HUES64 (cell line): ENCODE measurements around the gene ACACA.

ENCODE experiments used
- H3K27ac ChIP-seq: 2 replicates; pipeline ENCODE4 v1.7.0; 2013; ENCODE audit warnings: low read depth, low read length, inconsistent platforms
- H3K27me3 ChIP-seq: 2 replicates; pipeline ENCODE4 v1.6.1; 2013; ENCODE audit warnings: mild to moderate bottlenecking, low read length; ENCODE audit not compliant: insufficient read depth
- H3K36me3 ChIP-seq: 2 replicates; pipeline ENCODE4 v1.6.1; 2013; ENCODE audit warnings: mild to moderate bottlenecking, low read length; ENCODE audit not compliant: insufficient read depth
- H3K4me1 ChIP-seq: 2 replicates; pipeline ENCODE4 v1.6.1; 2013; ENCODE audit warnings: mild to moderate bottlenecking, low read length, moderate library complexity; ENCODE audit not compliant: insufficient read depth
- H3K4me3 ChIP-seq: 2 replicates; pipeline ENCODE4 v1.5.1; 2013; ENCODE audit warnings: mild to moderate bottlenecking, low read length, moderate library complexity
- H3K9ac ChIP-seq: 2 replicates; pipeline ENCODE4 v1.6.1; 2013; ENCODE audit warnings: mild to moderate bottlenecking, low read depth, low read length
- H3K9me3 ChIP-seq: 2 replicates; pipeline ENCODE4 v1.6.1; 2013; ENCODE audit warnings: low read depth, low read length; ENCODE audit not compliant: insufficient read depth
- WGBS: fragments of 150-250, 120-280 bp; methylation state at CpG from one replicate; pipeline ENCODE4 v1.1.7; 2013; ENCODE audit warnings: missing lambda C conversion rate; 5-methylcytosine and 5-hydroxymethylcytosine counted together

The ACACA gene

DNA sequence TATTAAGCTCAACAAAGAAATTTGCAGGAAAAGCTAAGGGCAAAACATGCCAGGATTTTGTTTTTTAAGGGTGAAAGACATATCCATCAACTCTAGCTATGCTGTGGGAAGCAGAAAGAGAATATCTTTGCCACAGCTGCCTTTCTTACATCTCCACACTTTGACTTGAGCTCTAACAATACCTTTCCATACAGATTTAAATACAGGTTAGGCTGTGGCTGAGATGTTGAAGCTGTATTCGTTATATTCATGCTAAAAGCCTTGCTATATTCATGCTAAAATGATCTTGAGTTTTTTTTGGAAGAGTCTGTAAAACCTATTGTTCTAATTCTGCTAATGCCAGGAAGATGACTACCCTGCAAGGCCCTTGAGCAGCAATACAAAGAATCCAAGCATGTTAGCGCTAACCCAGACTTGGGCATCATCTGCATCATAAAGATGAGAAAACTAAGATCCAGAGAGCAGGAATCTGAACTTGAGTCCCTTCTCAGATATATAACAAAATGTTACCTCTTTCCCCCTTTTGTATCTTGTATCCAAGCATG, 235.7 kb downstream of the ACACA start:
- Histone ChIP-seq H3K27me3 (no peaks in the 10 kb centered on the region), H3K36me3 (peaks cover 22% of the 10 kb centered on the region), H3K9ac (peak overlapping the region; percentile 42), H3K9me3 (no peaks in the 10 kb centered on the region), H3K27ac (peak overlapping the region; percentile 91), H3K4me1 (peaks cover 58% of the 10 kb centered on the region), H3K4me3 (peak overlapping the region; percentile 1; the same call in 1 of the 2 replicates)
- whole genome bisulfite sequencing = 11% methylated on average over 2 of the region's 2 CpGs

DNA sequence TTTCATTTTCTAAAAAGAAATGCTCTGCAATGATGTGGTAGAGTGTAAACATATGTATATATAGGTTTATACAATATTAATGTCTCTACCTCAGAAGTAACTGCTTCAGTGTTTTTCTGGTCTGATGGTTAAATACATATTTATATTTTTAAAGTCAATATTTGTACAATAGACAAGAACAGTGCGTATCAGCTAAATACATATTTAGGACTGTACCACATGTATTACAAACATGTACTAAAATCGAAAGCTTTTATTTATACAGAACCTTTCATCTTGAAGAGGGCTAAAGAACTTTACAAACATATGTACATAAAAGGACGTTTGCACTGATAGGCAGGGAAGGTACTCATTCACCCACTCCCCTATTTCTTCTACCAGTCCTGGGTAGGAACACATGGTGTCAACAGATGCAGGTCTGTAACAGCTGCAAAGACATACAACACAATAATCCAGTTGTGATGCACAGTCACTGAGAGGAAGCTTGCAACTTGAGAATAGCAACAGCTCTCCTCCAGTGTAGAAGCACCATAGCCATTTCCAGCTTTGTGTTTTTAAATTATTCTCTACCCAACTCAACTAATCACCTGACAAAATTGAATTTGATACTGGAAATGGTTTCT, 237.8 kb downstream of the ACACA start:
- WGBS = 90% methylated on average over 3 of the region's 3 CpGs
- H3K27ac ChIP-seq = peak overlapping the region; percentile 24; the same call in 1 of the 2 replicates
- H3K4me1 ChIP-seq = peaks cover 59% of the 10 kb centered on the region
- no peak overlapping the region for H3K9ac ChIP-seq
- H3K4me3 ChIP-seq = no peak overlapping the region
- H3K9me3 ChIP-seq = no peaks in the 10 kb centered on the region
- no peaks in the 10 kb centered on the region for H3K27me3 ChIP-seq
- H3K36me3 ChIP-seq = peaks cover 20% of the 10 kb centered on the region

GRCh38 chr17:37167756-37168155, 238.9 kb downstream of the ACACA start:
- 100% methylated on average over 1 of the region's 1 CpG for WGBS
- H3K4me1 ChIP-seq = peaks cover 50% of the 10 kb centered on the region
- H3K9me3 ChIP-seq = no peaks in the 10 kb centered on the region
- H3K27ac ChIP-seq = no peak overlapping the region
- peaks cover 25% of the 10 kb centered on the region for H3K36me3 ChIP-seq
- no peak overlapping the region for H3K9ac ChIP-seq
- no peaks in the 10 kb centered on the region for H3K27me3 ChIP-seq
- no peak overlapping the region for H3K4me3 ChIP-seq

DNA sequence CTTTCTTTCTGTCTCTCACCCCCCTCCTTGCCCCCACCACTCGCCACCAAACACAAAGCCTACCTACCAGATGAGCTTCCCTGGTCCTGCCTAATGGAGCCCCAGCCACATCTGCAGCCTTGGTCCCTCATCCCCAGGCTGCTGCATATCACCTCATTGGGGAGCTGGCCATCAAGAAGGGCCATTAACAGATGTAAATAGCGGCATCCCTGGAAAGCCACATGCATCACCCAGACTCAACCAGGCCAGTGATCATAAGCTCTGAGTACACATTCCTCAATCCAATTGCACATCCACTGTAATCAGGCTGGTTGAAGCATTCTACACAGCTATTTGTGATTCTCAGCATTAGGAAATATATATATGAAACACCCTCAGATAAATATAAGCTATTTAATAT, 242.6 kb downstream of the ACACA start:
- Histone ChIP-seq H3K27me3 (no peaks in the 10 kb centered on the region), H3K9ac (no peak overlapping the region), H3K27ac (no peak overlapping the region), H3K36me3 (peaks cover 55% of the 10 kb centered on the region), H3K4me3 (no peak overlapping the region), H3K9me3 (no peaks in the 10 kb centered on the region), H3K4me1 (peaks cover 13% of the 10 kb centered on the region)
- 89% methylated on average over 2 of the region's 2 CpGs for WGBS

DNA sequence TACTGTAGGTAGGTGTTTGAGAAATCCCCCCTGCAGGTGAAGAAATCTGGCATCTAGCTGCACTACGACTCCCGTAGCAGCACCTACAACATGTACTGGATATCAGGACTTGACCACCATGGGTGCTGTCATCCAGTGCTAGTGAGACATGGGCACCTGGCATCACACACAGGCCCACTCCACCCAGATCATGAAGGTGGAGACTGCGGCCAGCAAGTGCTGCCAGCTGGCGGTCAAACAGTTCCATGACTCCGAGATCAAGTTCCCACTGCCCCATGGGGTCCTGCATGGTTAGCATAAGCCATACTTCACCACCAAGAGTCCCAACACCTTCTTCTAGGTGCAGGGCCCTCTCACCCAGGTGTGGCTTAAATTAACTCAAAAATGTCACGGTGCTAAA, 243.8 kb downstream of the ACACA start:
- H3K9me3 ChIP-seq = no peaks in the 10 kb centered on the region
- no peak overlapping the region for H3K9ac ChIP-seq
- H3K27ac ChIP-seq = no peak overlapping the region
- no peak overlapping the region for H3K4me3 ChIP-seq
- WGBS = 93% methylated on average over 6 of the region's 6 CpGs
- H3K36me3 ChIP-seq = peaks cover 57% of the 10 kb centered on the region
- no peaks in the 10 kb centered on the region for H3K27me3 ChIP-seq
- peaks cover 5% of the 10 kb centered on the region; the same call in 1 of the 2 replicates for H3K4me1 ChIP-seq

GRCh38 chr17:37160944-37161343, 245.7 kb downstream of the ACACA start:
- no peaks in the 10 kb centered on the region for H3K9me3 ChIP-seq
- no peaks in the 10 kb centered on the region for H3K27me3 ChIP-seq
- peaks cover 4% of the 10 kb centered on the region; the same call in 1 of the 2 replicates for H3K4me1 ChIP-seq
- no peak overlapping the region for H3K9ac ChIP-seq
- H3K27ac ChIP-seq = no peak overlapping the region
- H3K4me3 ChIP-seq = no peak overlapping the region
- peaks cover 69% of the 10 kb centered on the region for H3K36me3 ChIP-seq

DNA sequence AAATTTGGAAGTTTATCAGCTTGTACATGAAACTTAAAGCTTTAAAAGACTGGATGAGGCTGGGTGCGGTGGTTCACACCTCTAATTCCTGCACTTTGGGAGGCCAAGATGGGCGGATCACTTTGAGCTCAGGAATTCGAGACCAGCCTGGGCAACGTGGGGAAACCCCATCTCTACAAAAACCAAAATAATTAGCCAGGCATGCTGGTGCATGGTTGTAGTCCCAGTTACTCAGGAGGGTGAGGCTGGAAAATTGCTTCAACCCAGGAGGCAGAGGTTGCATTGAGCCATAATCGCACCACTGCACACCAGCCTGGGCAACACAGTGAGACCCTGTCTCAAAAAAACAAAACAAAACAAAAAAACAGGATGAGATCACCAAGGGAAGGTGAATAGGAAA, 248.3 kb downstream of the ACACA start:
- WGBS = 80% methylated on average over 5 of the region's 5 CpGs
- peaks cover 82% of the 10 kb centered on the region for H3K36me3 ChIP-seq
- H3K27me3 ChIP-seq = no peaks in the 10 kb centered on the region
- H3K9me3 ChIP-seq = no peaks in the 10 kb centered on the region
- no peak overlapping the region for H3K9ac ChIP-seq
- H3K27ac ChIP-seq = no peak overlapping the region
- H3K4me3 ChIP-seq = no peak overlapping the region
- H3K4me1 ChIP-seq = no peaks in the 10 kb centered on the region

DNA sequence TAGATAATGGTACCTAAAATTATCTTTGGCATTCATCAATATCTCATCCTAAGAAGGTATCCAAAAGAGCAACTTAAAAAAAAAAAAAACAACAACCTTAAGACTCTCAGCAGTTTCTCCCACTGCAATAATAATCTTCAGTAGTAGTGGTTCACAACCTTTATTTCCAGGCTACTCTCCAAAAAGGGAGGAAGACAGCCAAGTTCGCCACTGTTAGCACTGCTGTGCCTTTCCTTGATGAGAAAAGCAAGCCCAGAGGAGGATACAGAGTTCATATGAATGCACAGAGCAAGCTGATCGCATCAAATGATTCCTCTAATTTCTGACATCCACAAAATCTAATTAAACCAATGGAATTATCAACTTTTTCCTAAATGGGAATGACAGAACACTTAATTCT, 258.5 kb downstream of the ACACA start:
- no peak overlapping the region for H3K9ac ChIP-seq
- no peaks in the 10 kb centered on the region for H3K9me3 ChIP-seq
- peaks cover 13% of the 10 kb centered on the region for H3K4me1 ChIP-seq
- H3K27me3 ChIP-seq = no peaks in the 10 kb centered on the region
- WGBS = 93% methylated on average over 2 of the region's 2 CpGs
- H3K36me3 ChIP-seq = peaks cover 61% of the 10 kb centered on the region
- H3K27ac ChIP-seq = no peak overlapping the region
- no peak overlapping the region for H3K4me3 ChIP-seq

DNA sequence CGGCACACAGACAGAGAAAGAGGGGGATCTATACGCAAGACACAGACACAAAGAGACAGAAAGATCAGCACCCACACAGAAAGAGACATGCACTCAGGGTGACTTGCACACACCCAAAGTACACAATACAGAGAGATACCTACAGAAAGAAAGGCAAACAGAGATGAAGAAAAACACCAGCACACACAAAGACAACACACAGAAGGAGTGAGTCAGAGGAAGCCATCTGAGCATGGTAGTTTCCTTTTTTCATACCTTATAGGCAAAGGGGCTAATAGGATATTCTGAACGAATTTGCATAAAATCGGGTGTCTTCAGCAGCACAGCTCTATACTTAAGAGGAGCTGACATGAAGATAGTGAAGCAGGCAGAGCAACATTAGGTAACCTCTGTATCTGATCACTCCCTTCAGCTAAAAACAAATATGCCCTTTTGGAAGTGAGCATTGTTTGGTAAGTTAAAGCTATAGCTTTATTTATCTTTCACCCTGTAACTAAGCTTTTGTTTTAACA, 259.3 kb downstream of the ACACA start:
- peak overlapping the region; percentile 30; the same call in 1 of the 2 replicates for H3K27ac ChIP-seq
- peaks cover 13% of the 10 kb centered on the region for H3K4me1 ChIP-seq
- H3K27me3 ChIP-seq = no peaks in the 10 kb centered on the region
- H3K4me3 ChIP-seq = no peak overlapping the region
- no peaks in the 10 kb centered on the region for H3K9me3 ChIP-seq
- 84% methylated on average over 4 of the region's 4 CpGs for WGBS
- H3K36me3 ChIP-seq = peaks cover 60% of the 10 kb centered on the region
- peak overlapping the region; percentile 38; the same call in 1 of the 2 replicates for H3K9ac ChIP-seq

- Histone ChIP-seq H3K4me1 (peaks cover 13% of the 10 kb centered on the region), H3K4me3 (no peak overlapping the region), H3K27ac (no peak overlapping the region), H3K9ac (peak overlapping the region; percentile 38; the same call in 1 of the 2 replicates), H3K27me3 (no peaks in the 10 kb centered on the region), H3K36me3 (peaks cover 57% of the 10 kb centered on the region), H3K9me3 (no peaks in the 10 kb centered on the region)
- WGBS = 91% methylated on average over 8 of the region's 8 CpGs
Measured at GRCh38 chr17:37146086-37147064, 260.3 kb downstream of the ACACA start.
